B cell (primary cell): ENCODE measurements around the gene CCDC180. TPM values are rescaled to one million over a fixed set of nuclear protein-coding genes. Genes with fewer than 3 reads are reported as not detected.

Experiments
- ATAC-seq: fragments of 200-7000 bp; cut with Tn5 transposase; one replicate; pipeline ENCODE4 v1.10.0; 2021; ENCODE audit warnings: low read depth, mild to moderate bottlenecking, moderate number of reproducible peaks, moderate library complexity
- CTCF ChIA-PET: fragments of 350-600 bp; sonication (Branson Sonifier 250); formaldehyde crosslinking; loops from one replicate; lab custom pipeline; 2021; ENCODE audit warnings: antibody characterized with exemption, inconsistent platforms; lab: Charles Lee
- POLR2A ChIA-PET: fragments of 350-600 bp; sonication (Branson Sonifier 250); formaldehyde crosslinking; loops from one replicate; lab custom pipeline; 2021; ENCODE audit warnings: antibody characterized with exemption; lab: Charles Lee
- DNase-seq: peaks from one replicate; pipeline ENCODE4 v3.0.0; 2013
- H2AFZ ChIP-seq: 2 replicates; pipeline ENCODE4 v1.6.1; 2012; ENCODE audit warnings: mild to moderate bottlenecking, low read depth, low read length; ENCODE audit not compliant: insufficient read depth, poor library complexity, severe bottlenecking
- H3K27ac ChIP-seq, 2 donors: 1 replicate in 1 of 2; 2 replicates in 1 of 2; pipeline ENCODE4 v1.5.1; 2012 to 2013; ENCODE audit warnings: low read length in 2 of 2, mild to moderate bottlenecking in 2 of 2, moderate library complexity in 1 of 2
- H3K27me3 ChIP-seq, 4 experiments: fragments of 200-600 bp in 1 of 4; sonication (generic) in 1 of 4; replicated peaks in 1 of 4; 1 replicate in 2 of 4; 2 replicates in 2 of 4; pipeline versions ENCODE4 v1.6.1 to v1.7.0; 2013 to 2016; ENCODE audit warnings: low read length in 3 of 4, mild to moderate bottlenecking in 2 of 4, mixed read lengths in 1 of 4, moderate library complexity in 1 of 4; ENCODE audit not compliant: insufficient read depth in 4 of 4, control insufficient read depth in 3 of 4; ENCODE audit errors: control extremely low read depth in 1 of 4
- H3K36me3 ChIP-seq, 2 experiments: replicated peaks in 1 of 2; 1 replicate in 1 of 2; 2 replicates in 1 of 2; pipeline versions ENCODE4 v1.6.1 to v1.7.1; 2013; ENCODE audit warnings: low read length in 1 of 2; ENCODE audit not compliant: insufficient read depth in 2 of 2, control insufficient read depth in 1 of 2; ENCODE audit errors: control extremely low read depth in 1 of 2, extremely low read depth in 1 of 2
- H3K4me1 ChIP-seq, 2 donors: fragments of 200-600 bp in 1 of 2; sonication (generic) in 1 of 2; 1 replicate in 1 of 2; 2 replicates in 1 of 2; pipeline versions ENCODE4 v1.5.1 to v1.6.1; 2013 to 2017; ENCODE audit warnings: low read length in 2 of 2; ENCODE audit not compliant: control insufficient read depth in 2 of 2, insufficient read depth in 2 of 2
- H3K4me2 ChIP-seq: replicated peaks from 2 replicates; pipeline ENCODE3; 2012; ENCODE audit warnings: mild to moderate bottlenecking, low read depth, low read length; ENCODE audit not compliant: poor library complexity, severe bottlenecking
- H3K4me3 ChIP-seq, 5 experiments: fragments of 200-600 bp in 1 of 5; sonication (generic) in 1 of 5; 1 replicate in 3 of 5; 2 replicates in 2 of 5; pipeline versions ENCODE4 v1.5.1 to v1.7.0; 2011 to 2016; ENCODE audit warnings: low read length in 4 of 5, mild to moderate bottlenecking in 4 of 5, low read depth in 2 of 5, control low read depth in 1 of 5, moderate library complexity in 1 of 5; ENCODE audit not compliant: insufficient read depth in 1 of 5; ENCODE audit errors: control extremely low read depth in 1 of 5, extremely low read depth in 1 of 5
- H3K79me2 ChIP-seq: fragments of 200-600 bp; sonication (generic); one replicate; pipeline ENCODE4 v1.6.0; 2016; ENCODE audit warnings: low read length; ENCODE audit not compliant: control insufficient read depth, insufficient read depth
- H3K9ac ChIP-seq: fragments of 200-600 bp; sonication (generic); 2 replicates; pipeline ENCODE4 v1.6.1; 2017; ENCODE audit warnings: mild to moderate bottlenecking, low read length, moderate library complexity
- H3K9me3 ChIP-seq, 3 donors: one replicate each; pipeline versions ENCODE4 v1.6.1 to v1.7.1; 2013; ENCODE audit warnings: low read length in 2 of 3; ENCODE audit not compliant: control insufficient read depth in 2 of 3, insufficient read depth in 1 of 3; ENCODE audit errors: control extremely low read depth in 1 of 3
- H4K20me1 ChIP-seq: 2 replicates; pipeline ENCODE4 v1.6.0; 2012; ENCODE audit warnings: mild to moderate bottlenecking, low read length; ENCODE audit not compliant: insufficient read depth, control insufficient read depth, poor library complexity, severe bottlenecking
- H3K27ac Mint-ChIP-seq: one replicate; pipeline ENCODE4 v1.8.0; 2021; ENCODE audit warnings: mixed read lengths
- H3K27me3 Mint-ChIP-seq: one replicate; pipeline ENCODE4 v1.8.0; 2021; ENCODE audit warnings: mixed read lengths
- H3K4me1 Mint-ChIP-seq: one replicate; pipeline ENCODE4 v1.8.0; 2021; ENCODE audit warnings: mixed read lengths
- H3K4me3 Mint-ChIP-seq: one replicate; pipeline ENCODE4 v1.8.0; 2021; ENCODE audit warnings: mixed read lengths
- H3K9me3 Mint-ChIP-seq: one replicate; pipeline ENCODE4 v1.8.0; 2022; ENCODE audit warnings: mixed read lengths; ENCODE audit not compliant: insufficient read depth
- CTCF ChIP-seq: fragments of 200-600 bp; IDR thresholded peaks from one replicate; pipeline ENCODE4 v1.8.0; 2022; ENCODE audit warnings: antibody characterized with exemption, mild to moderate bottlenecking
- EZH2 ChIP-seq: IDR thresholded peaks from 2 replicates; pipeline ENCODE4 v1.6.1; 2012; ENCODE audit warnings: borderline replicate concordance, low read depth, mild to moderate bottlenecking, moderate library complexity, low read length; ENCODE audit not compliant: insufficient read depth, poor library complexity, severe bottlenecking
- WGBS: methylation state at CpG from one replicate; pipeline ENCODE4 v1.1.5; 2013; ENCODE audit warnings: missing lambda C conversion rate; ENCODE audit not compliant: insufficient coverage; 5-methylcytosine and 5-hydroxymethylcytosine counted together
- intact Hi-C: fragments of 100-400 bp; cut with micrococcal nuclease; formaldehyde crosslinking; loops from one replicate; pipeline ENCODE4 v1.10.0; 2022
- polyA plus RNA-seq: library from polyadenylated mRNA; depleted of rRNA; stranded (reverse); fragments of >200 nt; gene quantifications from 2 replicates; pipeline ENCODE4 v1.2.3, GENCODE V29; 2012
- total RNA-seq, 2 donors: library from RNA; stranded (reverse); fragments of 120-200 nt in 1 of 2; gene quantifications; 1 replicate in 1 of 2; 2 replicates in 1 of 2; pipeline versions ENCODE4 v1.2.3 to v1.2.4, GENCODE V29; 2013 to 2022

CCDC180 gene
- total and polyA plus RNA-seq, 2 donors (not counting 1 experiment from before 2014, with no cell fraction given) = 4.4 to 7.1 TPM

- ChIA-PET POLR2A (no interaction called here), CTCF (interaction anchor here (0.5 kb wide), 1 partner anchor 102 kb away, joined by 3 read pairs; no protein-coding TSS in a partner anchor)
- ATAC-seq (no peak), DNase-seq (no peak)
- WGBS = 100% methylated on average over 1 of the region's 1 CpG
- no peak overlapping the region for H3K27ac Mint-ChIP-seq
- TF ChIP-seq CTCF = no peak
- TF ChIP-seq EZH2 = no peak
- H3K4me1 ChIP-seq = no peaks in the 10 kb centered on the region
- no peak overlapping the region for H3K27ac ChIP-seq
- H3K4me3 Mint-ChIP-seq = no peak overlapping the region
- peaks cover 0 to 12% (median 0%) of the 10 kb centered on the region in 3 donors for H3K9me3 ChIP-seq
- H2AFZ ChIP-seq = no peak overlapping the region
- H3K27me3 Mint-ChIP-seq = peaks cover 9% of the 10 kb centered on the region
- no peak overlapping the region for H3K9ac ChIP-seq
- H4K20me1 ChIP-seq = no peaks in the 10 kb centered on the region
- intact Hi-C loops = no loop called here
- H3K4me1 Mint-ChIP-seq = no peaks in the 10 kb centered on the region
- H3K36me3 ChIP-seq = no peaks in the 10 kb centered on the region
- H3K9me3 Mint-ChIP-seq = peaks cover 5% of the 10 kb centered on the region
- H3K4me2 ChIP-seq = no peak overlapping the region
- no peaks in the 10 kb centered on the region for H3K27me3 ChIP-seq
- H3K4me3 ChIP-seq = no peak overlapping the region
- H3K79me2 ChIP-seq = no peaks in the 10 kb centered on the region
These were observed 6.9 kb upstream of the CCDC180 start for GRCh38 chr9:97300586-97300985.

GRCh38 chr9:97301974-97302373 is 5.5 kb upstream of the CCDC180 start:
- peaks cover 5% of the 10 kb centered on the region for H3K9me3 Mint-ChIP-seq
- H3K9ac ChIP-seq = no peak overlapping the region
- intact Hi-C loops = no loop called here
- WGBS = 98% methylated on average over 3 of the region's 3 CpGs
- no peaks in the 10 kb centered on the region for H3K79me2 ChIP-seq
- H3K4me3 ChIP-seq = no peak overlapping the region
- no peaks in the 10 kb centered on the region for H3K4me1 Mint-ChIP-seq
- ATAC-seq (no peak), DNase-seq (no peak)
- POLR2A ChIA-PET = no interaction called here
- no peaks in the 10 kb centered on the region for H4K20me1 ChIP-seq
- H3K27me3 Mint-ChIP-seq = peaks cover 13% of the 10 kb centered on the region
- H3K4me3 Mint-ChIP-seq = no peak overlapping the region
- H3K4me2 ChIP-seq = no peak overlapping the region
- H3K27me3 ChIP-seq = no peaks in the 10 kb centered on the region
- H2AFZ ChIP-seq = no peak overlapping the region
- H3K36me3 ChIP-seq = no peaks in the 10 kb centered on the region
- TF ChIP-seq CTCF = no peak
- no peak for TF ChIP-seq EZH2
- H3K9me3 ChIP-seq = peaks cover 0 to 12% (median under 1%) of the 10 kb centered on the region in 3 donors
- CTCF ChIA-PET = no interaction called here
- no peaks in the 10 kb centered on the region for H3K4me1 ChIP-seq
- no peak overlapping the region for H3K27ac ChIP-seq
- no peak overlapping the region for H3K27ac Mint-ChIP-seq
